H1 (cell line): ENCODE results near the gene OR1S2. TPM values are rescaled to one million over a fixed set of nuclear protein-coding genes. Genes with fewer than 3 reads are reported as not detected.

Experiments used
- CTCF ChIA-PET: fragments of 300-600 bp; sonication (Branson Sonifier 250); formaldehyde crosslinking; loops from one replicate; lab custom pipeline; 2021; ENCODE audit not compliant: partially characterized antibody; lab: Charles Lee
- POLR2A ChIA-PET: fragments of 300-600 bp; sonication (Branson Sonifier 250); formaldehyde crosslinking; loops from one replicate; lab custom pipeline; 2021; ENCODE audit warnings: inconsistent platforms; ENCODE audit not compliant: partially characterized antibody; lab: Charles Lee
- DNase-seq, 2 experiments: peaks; one replicate each; pipeline versions ENCODE4 v3.0.0 to v3.0.0-alpha.2; 2010 to 2022; ENCODE audit warnings: low spot score in 2 of 2, low read depth in 1 of 2, mixed read lengths in 1 of 2
- FAIRE-seq: peaks from 2 replicates; lab custom pipeline; 2011; peaks lifted over from hg19 to GRCh38; lab: Jason Lieb, UNC
- H2AFZ ChIP-seq: 2 replicates; pipeline ENCODE4 v1.8.1; 2012; ENCODE audit warnings: low read length, inconsistent platforms
- H2AK5ac ChIP-seq: 2 replicates; pipeline ENCODE4 v1.6.1; 2013; ENCODE audit warnings: low read depth, low read length
- H2BK120ac ChIP-seq: replicated peaks from 2 replicates; pipeline ENCODE3; 2013; ENCODE audit warnings: low read depth, low read length, inconsistent platforms
- H2BK12ac ChIP-seq: 2 replicates; pipeline ENCODE4 v1.6.1; 2013; ENCODE audit warnings: low read depth, low read length
- H2BK15ac ChIP-seq: 2 replicates; pipeline ENCODE4 v1.6.1; 2013; ENCODE audit warnings: low read length
- H2BK20ac ChIP-seq: 2 replicates; pipeline ENCODE4 v1.6.1; 2013; ENCODE audit warnings: low read length
- H2BK5ac ChIP-seq: 2 replicates; pipeline ENCODE4 v1.6.1; 2013; ENCODE audit warnings: low read depth, low read length
- H3K14ac ChIP-seq: 2 replicates; pipeline ENCODE4 v1.6.1; 2013; ENCODE audit warnings: inconsistent platforms; ENCODE audit not compliant: insufficient read length
- H3K18ac ChIP-seq: 2 replicates; pipeline ENCODE4 v1.6.1; 2013; ENCODE audit warnings: low read length; ENCODE audit errors: extremely low read depth
- H3K23ac ChIP-seq: 2 replicates; pipeline ENCODE4 v1.6.1; 2013; ENCODE audit warnings: inconsistent platforms; ENCODE audit not compliant: insufficient read length
- H3K23me2 ChIP-seq: 2 replicates; pipeline ENCODE4 v1.6.1; 2013; ENCODE audit warnings: low read depth, low read length
- H3K27ac ChIP-seq: 2 replicates; pipeline ENCODE4 v1.6.1; 2011; ENCODE audit warnings: low read depth, low read length, inconsistent platforms
- H3K27me3 ChIP-seq, 4 experiments: replicated peaks in 1 of 4; 1 replicate in 1 of 4; 2 replicates in 3 of 4; pipeline versions ENCODE4 v1.6.1 to v1.8.1; 2011 to 2013; ENCODE audit warnings: low read length in 3 of 4, mild to moderate bottlenecking in 3 of 4, inconsistent platforms in 2 of 4, mixed read lengths in 2 of 4, moderate library complexity in 1 of 4; ENCODE audit not compliant: control insufficient read depth in 3 of 4, insufficient read depth in 3 of 4; ENCODE audit errors: extremely low read depth in 1 of 4
- H3K36me3 ChIP-seq, 4 experiments: 2 replicates each; pipeline versions ENCODE4 v1.6.1 to v1.8.1; 2011 to 2013; ENCODE audit warnings: mild to moderate bottlenecking in 4 of 4, low read length in 3 of 4, moderate library complexity in 2 of 4, control low read depth in 1 of 4, inconsistent platforms in 1 of 4; ENCODE audit not compliant: insufficient read depth in 4 of 4, control insufficient read depth in 2 of 4
- H3K4ac ChIP-seq: replicated peaks from 2 replicates; pipeline ENCODE3; 2013; ENCODE audit warnings: low read length, low read depth, mixed read lengths, inconsistent platforms; ENCODE audit not compliant: insufficient read length
- H3K4me1 ChIP-seq, 4 experiments: replicated peaks in 1 of 4; 1 replicate in 1 of 4; 2 replicates in 3 of 4; pipeline versions ENCODE4 v1.6.1 to v1.8.1; 2011 to 2013; ENCODE audit warnings: low read length in 3 of 4, inconsistent platforms in 2 of 4, mixed read lengths in 1 of 4; ENCODE audit not compliant: insufficient read depth in 4 of 4, control insufficient read depth in 3 of 4
- H3K4me2 ChIP-seq, 2 experiments: 2 replicates each; pipeline versions ENCODE4 v1.6.1 to v1.8.1; 2011 to 2013; ENCODE audit warnings: low read depth in 2 of 2, low read length in 2 of 2, control low read depth in 1 of 2, inconsistent platforms in 1 of 2, mild to moderate bottlenecking in 1 of 2; ENCODE audit not compliant: insufficient read depth in 1 of 2
- H3K4me3 ChIP-seq, 4 experiments: fragments of 200-600, 300-600 bp in 1 of 4; sonication (generic), shearing (Covaris generic), sonication (Bioruptor Twin) in 1 of 4; 2 replicates each; pipeline versions ENCODE4 v1.5.1 to v1.8.1; 2011 to 2016; ENCODE audit warnings: low read length in 4 of 4, low read depth in 3 of 4, control low read depth in 2 of 4, inconsistent platforms in 2 of 4, mild to moderate bottlenecking in 2 of 4, mixed read lengths in 1 of 4, moderate library complexity in 1 of 4; ENCODE audit not compliant: insufficient read depth in 2 of 4; ENCODE audit errors: extremely low read depth in 1 of 4
- H3K56ac ChIP-seq: replicated peaks from 2 replicates; pipeline ENCODE3; 2013; ENCODE audit warnings: low read depth, mild to moderate bottlenecking, mixed read lengths, low read length, inconsistent platforms; ENCODE audit not compliant: insufficient read length
- H3K79me1 ChIP-seq: 2 replicates; pipeline ENCODE4 v1.6.1; 2013; ENCODE audit warnings: low read depth, low read length, control low read depth
- H3K79me2 ChIP-seq, 2 experiments: 2 replicates each; pipeline versions ENCODE4 v1.6.1 to v1.8.1; 2012 to 2013; ENCODE audit warnings: low read length in 2 of 2, mild to moderate bottlenecking in 2 of 2, inconsistent platforms in 1 of 2; ENCODE audit not compliant: insufficient read depth in 2 of 2, control insufficient read depth in 1 of 2
- H3K9ac ChIP-seq, 4 experiments: replicated peaks in 1 of 4; 1 replicate in 1 of 4; 2 replicates in 3 of 4; pipeline versions ENCODE4 v1.6.1 to v1.8.1; 2011 to 2013; ENCODE audit warnings: low read depth in 3 of 4, low read length in 3 of 4, control low read depth in 2 of 4, mild to moderate bottlenecking in 2 of 4, moderate library complexity in 2 of 4, inconsistent platforms in 1 of 4; ENCODE audit errors: extremely low read depth in 1 of 4
- H3K9me3 ChIP-seq, 2 experiments: 2 replicates each; pipeline versions ENCODE4 v1.6.1 to v1.8.1; 2012 to 2013; ENCODE audit warnings: mild to moderate bottlenecking in 2 of 2, moderate library complexity in 2 of 2, control low read depth in 1 of 2, inconsistent platforms in 1 of 2, low read depth in 1 of 2, low read length in 1 of 2, mixed read lengths in 1 of 2; ENCODE audit not compliant: insufficient read depth in 2 of 2
- H4K20me1 ChIP-seq, 2 experiments: replicated peaks in 1 of 2; 2 replicates each; pipeline versions ENCODE3 to v1.8.1; 2011 to 2013; ENCODE audit warnings: inconsistent platforms in 2 of 2, low read length in 2 of 2, mild to moderate bottlenecking in 1 of 2; ENCODE audit not compliant: insufficient read depth in 2 of 2, control insufficient read depth in 1 of 2
- H4K5ac ChIP-seq: 2 replicates; pipeline ENCODE4 v1.6.1; 2013; ENCODE audit warnings: low read length, low read depth, mixed read lengths, inconsistent platforms; ENCODE audit not compliant: insufficient read length
- H4K8ac ChIP-seq: 2 replicates; pipeline ENCODE4 v1.8.0; 2013; ENCODE audit warnings: mild to moderate bottlenecking, moderate library complexity, low read length, inconsistent platforms; ENCODE audit not compliant: insufficient read depth; ENCODE audit errors: extremely low read depth
- H4K91ac ChIP-seq: replicated peaks from 2 replicates; pipeline ENCODE3; 2013; ENCODE audit warnings: low read length, mixed read lengths, inconsistent platforms; ENCODE audit not compliant: insufficient read length
- CBX8 ChIP-seq: fragments of 300-800, 300-1000 bp; sonication (generic); IDR thresholded peaks from 2 replicates; pipeline ENCODE4 v1.7.1; 2016; ENCODE audit warnings: low read depth, low read length, borderline replicate concordance
- WGBS, 2 experiments: shearing (Covaris generic) in 1 of 2; methylation state at CpG; one replicate each; pipeline versions ENCODE4 v1.1.6 to v1.1.7; 2013 to 2015; ENCODE audit warnings: low lambda C conversion rate in 2 of 2, mixed read lengths in 2 of 2, inconsistent platforms in 1 of 2, low coverage in 1 of 2, missing lambda C conversion rate in 1 of 2; ENCODE audit not compliant: insufficient replicate concordance in 2 of 2, insufficient coverage in 1 of 2, insufficient read length in 1 of 2; ENCODE audit errors: extremely low coverage in 1 of 2, missing lambda C conversion rate in 1 of 2; 5-methylcytosine and 5-hydroxymethylcytosine counted together
- polyA plus RNA-seq, 7 experiments: library from polyadenylated mRNA; depleted of rRNA in 3 of 7; stranded (reverse) in 5 of 7; unstranded in 2 of 7; fragments of >200 nt in 5 of 7; fragments of 200-250 nt in 2 of 7; gene quantifications; 1 replicate in 5 of 7; 2 replicates in 1 of 7; 4 replicates in 1 of 7; pipeline versions ENCODE4 v1.2.1 to v1.2.3, GENCODE V29; 2011 to 2013; ENCODE audit warnings: missing spikeins in 2 of 7, mixed read lengths in 2 of 7
- total RNA-seq: library from RNA; stranded (reverse); fragmentation: NEBNext Ultra II Directional; extraction: Animal tissue kit (Norgen Biotek cat#: 25700); gene quantifications from 2 replicates; pipeline ENCODE4 v1.2.1, GENCODE V29; 2021

The OR1S2 gene
- total and polyA plus RNA-seq, 2 of the 8 experiments (the other 6 are each of a cell fraction or from before 2014, with no cell fraction given), result not detected

DNA sequence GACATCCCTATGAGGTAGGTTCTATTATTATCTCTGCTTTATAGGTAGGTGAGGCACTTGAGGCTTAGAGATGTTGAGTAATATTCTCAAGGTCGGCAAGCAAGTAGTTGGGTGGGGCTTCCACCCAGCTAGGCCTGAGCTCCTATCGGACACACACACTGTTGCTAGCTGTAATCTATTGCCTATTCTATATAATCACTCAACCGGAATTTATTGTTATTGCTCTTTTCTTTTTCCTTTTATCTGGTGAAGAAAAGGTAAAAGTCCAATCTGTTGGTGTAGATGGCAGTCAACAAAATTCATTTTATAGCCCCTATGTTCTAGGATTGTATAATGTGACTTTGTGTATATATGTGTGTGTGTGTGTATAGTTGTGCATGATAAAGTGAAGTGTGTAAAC, 11.7 kb downstream of the OR1S2 start:
- no peak for TF ChIP-seq CBX8
- TF ChIP-seq, all 59 proteins: peak for 0
- Histone ChIP-seq H3K4me1 (no peaks in the 10 kb centered on the region), H3K27me3 (no peaks in the 10 kb centered on the region), H4K5ac (no peak overlapping the region), H2AK5ac (no peak overlapping the region), H3K4ac (no peak overlapping the region), H4K20me1 (no peaks in the 10 kb centered on the region), H3K23me2 (no peaks in the 10 kb centered on the region), H2BK120ac (no peak overlapping the region), H3K4me3 (no peak overlapping the region), H3K36me3 (no peaks in the 10 kb centered on the region), H2BK15ac (no peak overlapping the region), H2AFZ (no peak overlapping the region), H3K79me1 (no peaks in the 10 kb centered on the region), H2BK20ac (no peak overlapping the region), H2BK12ac (no peak overlapping the region), H3K23ac (no peak overlapping the region), H3K14ac (no peak overlapping the region), H3K18ac (no peak overlapping the region), H2BK5ac (no peak overlapping the region), H3K56ac (no peak overlapping the region), H3K79me2 (no peaks in the 10 kb centered on the region), H4K91ac (no peak overlapping the region), H3K27ac (no peak overlapping the region), H4K8ac (no peak overlapping the region), H3K9ac (no peak overlapping the region), H3K4me2 (no peak overlapping the region), H3K9me3 (peaks cover 3 to 16% of the 10 kb centered on the region in 2 experiments; a peak in 2 of 4 replicates)
- CTCF ChIA-PET, result no interaction called here
- WGBS, 2 experiments, result 87% methylated on average over 3 of the region's 3 CpGs; no CpG with 5 or more reads in 1 of the 2 experiments
- POLR2A ChIA-PET, result interaction anchor here (0.6 kb wide), 1 partner anchor 1367 kb away, joined by 4 read pairs; no protein-coding TSS in a partner anchor
- DNase-seq (no peak), FAIRE-seq (no peak)
